ENCODE measurements around the gene RRM1. TPM values are rescaled to one million over a fixed set of nuclear protein-coding genes. Genes with fewer than 3 reads are reported as not detected.
A peak's percentile ranks its signal among the peaks of the same experiment; 100 is the strongest.

Gene RRM1
- total RNA-seq, 1 experiment from 2014 or later: 136 TPM

DNA sequence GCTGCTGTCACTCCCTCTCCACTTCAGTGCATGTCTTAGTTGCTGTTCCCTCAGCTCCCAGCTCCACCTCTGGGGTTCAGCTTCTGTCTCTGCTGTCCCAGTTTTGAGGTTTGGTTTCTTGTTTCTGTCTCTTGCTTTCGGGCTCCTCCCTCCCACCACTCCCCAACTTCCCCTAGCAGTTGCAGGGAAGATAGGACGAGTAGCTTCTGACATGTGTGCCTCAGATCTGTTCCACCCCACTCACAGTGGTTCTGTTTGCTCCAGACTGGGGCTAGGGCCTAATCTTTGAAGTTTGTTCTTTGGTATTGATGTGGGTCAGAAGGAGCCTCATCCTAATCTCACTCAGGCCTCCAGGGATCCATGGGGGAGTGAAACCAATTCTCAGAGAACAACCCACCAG, 2.6 kb upstream of the RRM1 start:
- no peak overlapping the region for H3K4me3 Mint-ChIP-seq (ENCODE audit: unreplicated experiment)
- no peaks in the 10 kb centered on the region for H3K4me1 Mint-ChIP-seq (ENCODE audit: low read depth, unreplicated experiment)
- no peak overlapping the region for H3K27ac Mint-ChIP-seq (ENCODE audit: unreplicated experiment)
- H3K27me3 Mint-ChIP-seq (ENCODE audit: insufficient read depth, unreplicated experiment): no peaks in the 10 kb centered on the region
- H3K4me3 ChIP-seq (ENCODE audit: low read depth, low read length): no peak overlapping the region
- no peak for DNase-seq
- H3K9me3 Mint-ChIP-seq (ENCODE audit: unreplicated experiment): no peaks in the 10 kb centered on the region
- no peaks in the 10 kb centered on the region for H3K27me3 ChIP-seq (replicated peaks; ENCODE audit: control insufficient read depth, insufficient read depth, low read length)
- no peak for TF ChIP-seq CTCF (IDR thresholded peaks at IDR 0.05; ENCODE audit: insufficient read depth in 1 of 2, low read depth in 1 of 2, low read length in 1 of 2, severe bottlenecking in 1 of 2, unreplicated experiment in 1 of 2)
- intact Hi-C loops (cut with micrococcal nuclease; ENCODE audit: unreplicated experiment): no loop called here
- H3K9me3 ChIP-seq: no peaks in the 10 kb centered on the region
- peaks cover 9% of the 10 kb centered on the region; the same call in 1 of the 2 replicates for H3K4me1 ChIP-seq
- H3K36me3 Mint-ChIP-seq (ENCODE audit: insufficient read depth, unreplicated experiment): peaks cover 29% of the 10 kb centered on the region
- ChIA-PET CTCF (interaction anchor here (1.0 kb wide), 1 partner anchor 20 kb away, joined by 3 read pairs; no protein-coding TSS in a partner anchor), POLR2A (no interaction called here)
- H3K36me3 ChIP-seq (ENCODE audit: control insufficient read depth, insufficient read depth, low read length): no peaks in the 10 kb centered on the region; the same call in none of the 2 replicates
- no TSS peak for BruUV-seq (replicated peaks)

GRCh38 chr11:4093519-4094347, 866 bp upstream of the RRM1 start:
- peak overlapping the region; percentile 64 for H3K4me3 ChIP-seq (ENCODE audit: low read depth, low read length)
- H3K36me3 ChIP-seq (ENCODE audit: control insufficient read depth, insufficient read depth, low read length): no peaks in the 10 kb centered on the region; the same call in none of the 2 replicates
- no peaks in the 10 kb centered on the region for H3K27me3 ChIP-seq (replicated peaks; ENCODE audit: control insufficient read depth, insufficient read depth, low read length)
- Mint-ChIP-seq H3K4me1 (ENCODE audit: low read depth, unreplicated experiment) (no peaks in the 10 kb centered on the region), H3K36me3 (ENCODE audit: insufficient read depth, unreplicated experiment) (peaks cover 29% of the 10 kb centered on the region), H3K27ac (ENCODE audit: unreplicated experiment) (peak overlapping the region; percentile 97), H3K9me3 (ENCODE audit: unreplicated experiment) (no peaks in the 10 kb centered on the region), H3K27me3 (ENCODE audit: insufficient read depth, unreplicated experiment) (no peaks in the 10 kb centered on the region), H3K4me3 (ENCODE audit: unreplicated experiment) (peak overlapping the region; percentile 92)
- ChIA-PET POLR2A (no interaction called here), CTCF (no interaction called here)
- BruUV-seq (replicated peaks): TSS peak; percentile 82
- DNase-seq: no peak
- TF ChIP-seq CTCF (IDR thresholded peaks at IDR 0.05; ENCODE audit: insufficient read depth in 1 of 2, low read depth in 1 of 2, low read length in 1 of 2, severe bottlenecking in 1 of 2, unreplicated experiment in 1 of 2): no peak
- no peaks in the 10 kb centered on the region for H3K9me3 ChIP-seq
- H3K4me1 ChIP-seq: peaks cover 9% of the 10 kb centered on the region; the same call in 1 of the 2 replicates
- intact Hi-C loops (cut with micrococcal nuclease; ENCODE audit: unreplicated experiment): no loop called here

GRCh38 chr11:4095509-4096230, 1.1 kb downstream of the RRM1 start:
- ChIA-PET CTCF (no interaction called here), POLR2A (interaction anchor here (0.5 to 1.0 kb wide), 4 partner anchors 39 to 275 kb away, joined by 3 read pairs; no protein-coding TSS in a partner anchor)
- Mint-ChIP-seq H3K27ac (ENCODE audit: unreplicated experiment) (peak overlapping the region; percentile 97), H3K9me3 (ENCODE audit: unreplicated experiment) (no peaks in the 10 kb centered on the region), H3K4me1 (ENCODE audit: low read depth, unreplicated experiment) (peaks cover 8% of the 10 kb centered on the region), H3K36me3 (ENCODE audit: insufficient read depth, unreplicated experiment) (peaks cover 35% of the 10 kb centered on the region), H3K4me3 (ENCODE audit: unreplicated experiment) (peak overlapping the region; percentile 92), H3K27me3 (ENCODE audit: insufficient read depth, unreplicated experiment) (no peaks in the 10 kb centered on the region)
- H3K4me1 ChIP-seq: peaks cover 9% of the 10 kb centered on the region; the same call in 1 of the 2 replicates
- intact Hi-C loops (cut with micrococcal nuclease; ENCODE audit: unreplicated experiment): no loop called here
- H3K27me3 ChIP-seq (replicated peaks; ENCODE audit: control insufficient read depth, insufficient read depth, low read length): no peaks in the 10 kb centered on the region
- H3K9me3 ChIP-seq: no peaks in the 10 kb centered on the region
- peak in 1 of 2 experiments; percentile 19 for TF ChIP-seq CTCF (IDR thresholded peaks at IDR 0.05; ENCODE audit: insufficient read depth in 1 of 2, low read depth in 1 of 2, low read length in 1 of 2, severe bottlenecking in 1 of 2, unreplicated experiment in 1 of 2)
- TSS peak; percentile 66 for BruUV-seq (replicated peaks)
- H3K4me3 ChIP-seq (ENCODE audit: low read depth, low read length): peak overlapping the region; percentile 64
- peak in 1 of 2 experiments; percentile 34 for DNase-seq
- no peaks in the 10 kb centered on the region; the same call in none of the 2 replicates for H3K36me3 ChIP-seq (ENCODE audit: control insufficient read depth, insufficient read depth, low read length)
